CD4-positive, alpha-beta T cell (primary cell): ENCODE measurements around the gene FBN1. TPM values are rescaled to one million over a fixed set of nuclear protein-coding genes. Genes with fewer than 3 reads are reported as not detected.

ENCODE experiments used
- ATAC-seq: fragments of 200-7000 bp; cut with Tn5 transposase; one replicate; pipeline ENCODE4 v1.10.0; 2022; ENCODE audit warnings: mild to moderate bottlenecking; ENCODE audit not compliant: poor library complexity
- CTCF ChIA-PET: fragments of 350-600 bp; sonication (Branson Sonifier 250); formaldehyde crosslinking; loops from one replicate; lab custom pipeline; 2021; ENCODE audit warnings: antibody characterized with exemption, inconsistent platforms; lab: Charles Lee
- POLR2A ChIA-PET: fragments of 350-600 bp; sonication (Branson Sonifier 250); formaldehyde crosslinking; loops from one replicate; lab custom pipeline; 2021; ENCODE audit warnings: antibody characterized with exemption, inconsistent platforms; lab: Charles Lee
- DNase-seq, 14 experiments: peaks; one replicate each; pipeline ENCODE4 v3.0.0-alpha.2; 2013 to 2020; ENCODE audit warnings: mixed read lengths in 2 of 14
- H3K27ac ChIP-seq, 2 donors: one replicate each; pipeline versions ENCODE4 v1.5.1 to v1.7.0; 2013; ENCODE audit warnings: low read length in 2 of 2, low read depth in 1 of 2, mild to moderate bottlenecking in 1 of 2
- H3K27me3 ChIP-seq, 2 experiments: 1 replicate in 1 of 2; 2 replicates in 1 of 2; pipeline versions ENCODE4 v1.6.1 to v1.7.0; 2013; ENCODE audit warnings: low read length in 2 of 2, control low read depth in 1 of 2, mild to moderate bottlenecking in 1 of 2, moderate library complexity in 1 of 2; ENCODE audit not compliant: insufficient read depth in 2 of 2, control insufficient read depth in 1 of 2
- H3K36me3 ChIP-seq: one replicate; pipeline ENCODE4 v1.6.1; 2013; ENCODE audit warnings: low read length, control low read depth; ENCODE audit not compliant: insufficient read depth
- H3K4me1 ChIP-seq: one replicate; pipeline ENCODE4 v1.6.1; 2013; ENCODE audit warnings: low read length, control low read depth; ENCODE audit not compliant: insufficient read depth
- H3K4me3 ChIP-seq: one replicate; pipeline ENCODE4 v1.5.1; 2013; ENCODE audit warnings: mild to moderate bottlenecking, low read length, moderate library complexity
- H3K9me3 ChIP-seq, 2 experiments: 1 replicate in 1 of 2; 2 replicates in 1 of 2; pipeline versions ENCODE4 v1.6.1 to v1.7.0; 2013; ENCODE audit warnings: low read length in 2 of 2, mild to moderate bottlenecking in 2 of 2, control low read depth in 1 of 2, moderate library complexity in 1 of 2; ENCODE audit not compliant: control insufficient read depth in 1 of 2, insufficient read depth in 1 of 2
- H3K27ac Mint-ChIP-seq: one replicate; pipeline ENCODE4 v1.8.0; 2020; ENCODE audit warnings: mixed read lengths
- H3K27me3 Mint-ChIP-seq: one replicate; pipeline ENCODE4 v1.8.0; 2021; ENCODE audit warnings: mixed read lengths
- H3K36me3 Mint-ChIP-seq: one replicate; pipeline ENCODE4 v1.8.0; 2021; ENCODE audit warnings: low read depth, mixed read lengths
- H3K4me1 Mint-ChIP-seq: one replicate; pipeline ENCODE4 v1.8.0; 2021; ENCODE audit warnings: low read depth, mixed read lengths
- H3K4me3 Mint-ChIP-seq: one replicate; pipeline ENCODE4 v1.8.0; 2020; ENCODE audit warnings: mild to moderate bottlenecking, mixed read lengths
- H3K9me3 Mint-ChIP-seq: one replicate; pipeline ENCODE4 v1.8.0; 2020; ENCODE audit warnings: mixed read lengths
- intact Hi-C, 2 experiments: fragments of 100-400 bp; cut with DNase I in 1 of 2; cut with micrococcal nuclease in 1 of 2; formaldehyde crosslinking; loops; one replicate each; pipeline versions ENCODE4 v1.15.1 to v1.9.0; 2023 to 2025; cut with DNase I, micrococcal nuclease
- total RNA-seq, 174 experiments: library from RNA in 2 of 174; stranded (reverse) in 2 of 174; gene quantifications; one replicate each; pipeline ENCODE4 v1.2.3 and lab custom pipeline; 2021 to 2026
- TF ChIP-seq, protein P1 (sequence below): fragments of 200-600 bp; IDR thresholded peaks from one replicate; pipeline ENCODE4 v1.8.0; 2022; ENCODE audit warnings: antibody characterized with exemption, mild to moderate bottlenecking

The FBN1 gene
- total RNA-seq, 2 experiments from 2014 or later = 0.11 to 0.25 TPM

- CTCF ChIA-PET = no interaction called here
- Mint-ChIP-seq H3K4me1 (no peaks in the 10 kb centered on the region), H3K27me3 (peaks cover 9% of the 10 kb centered on the region), H3K36me3 (no peaks in the 10 kb centered on the region), H3K9me3 (no peaks in the 10 kb centered on the region), H3K27ac (no peak overlapping the region), H3K4me3 (no peak overlapping the region)
- no peak overlapping the region for H3K27ac ChIP-seq
- TF ChIP-seq, protein P1, sequence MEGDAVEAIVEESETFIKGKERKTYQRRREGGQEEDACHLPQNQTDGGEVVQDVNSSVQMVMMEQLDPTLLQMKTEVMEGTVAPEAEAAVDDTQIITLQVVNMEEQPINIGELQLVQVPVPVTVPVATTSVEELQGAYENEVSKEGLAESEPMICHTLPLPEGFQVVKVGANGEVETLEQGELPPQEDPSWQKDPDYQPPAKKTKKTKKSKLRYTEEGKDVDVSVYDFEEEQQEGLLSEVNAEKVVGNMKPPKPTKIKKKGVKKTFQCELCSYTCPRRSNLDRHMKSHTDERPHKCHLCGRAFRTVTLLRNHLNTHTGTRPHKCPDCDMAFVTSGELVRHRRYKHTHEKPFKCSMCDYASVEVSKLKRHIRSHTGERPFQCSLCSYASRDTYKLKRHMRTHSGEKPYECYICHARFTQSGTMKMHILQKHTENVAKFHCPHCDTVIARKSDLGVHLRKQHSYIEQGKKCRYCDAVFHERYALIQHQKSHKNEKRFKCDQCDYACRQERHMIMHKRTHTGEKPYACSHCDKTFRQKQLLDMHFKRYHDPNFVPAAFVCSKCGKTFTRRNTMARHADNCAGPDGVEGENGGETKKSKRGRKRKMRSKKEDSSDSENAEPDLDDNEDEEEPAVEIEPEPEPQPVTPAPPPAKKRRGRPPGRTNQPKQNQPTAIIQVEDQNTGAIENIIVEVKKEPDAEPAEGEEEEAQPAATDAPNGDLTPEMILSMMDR = no peak
- no peaks in the 10 kb centered on the region for H3K9me3 ChIP-seq
- no peaks in the 10 kb centered on the region for H3K4me1 ChIP-seq
- ATAC-seq (no peak), DNase-seq (no peak)
- intact Hi-C loops = no loop called here
- no peaks in the 10 kb centered on the region for H3K27me3 ChIP-seq
- no peaks in the 10 kb centered on the region for H3K36me3 ChIP-seq
- POLR2A ChIA-PET = no interaction called here
- H3K4me3 ChIP-seq = no peak overlapping the region
Measured at GRCh38 chr15:48389691-48390143, 255.8 kb downstream of the FBN1 start.

GRCh38 chr15:48388910-48389309 is 256.6 kb downstream of the FBN1 start:
- H3K27me3 Mint-ChIP-seq = peaks cover 9% of the 10 kb centered on the region

DNA sequence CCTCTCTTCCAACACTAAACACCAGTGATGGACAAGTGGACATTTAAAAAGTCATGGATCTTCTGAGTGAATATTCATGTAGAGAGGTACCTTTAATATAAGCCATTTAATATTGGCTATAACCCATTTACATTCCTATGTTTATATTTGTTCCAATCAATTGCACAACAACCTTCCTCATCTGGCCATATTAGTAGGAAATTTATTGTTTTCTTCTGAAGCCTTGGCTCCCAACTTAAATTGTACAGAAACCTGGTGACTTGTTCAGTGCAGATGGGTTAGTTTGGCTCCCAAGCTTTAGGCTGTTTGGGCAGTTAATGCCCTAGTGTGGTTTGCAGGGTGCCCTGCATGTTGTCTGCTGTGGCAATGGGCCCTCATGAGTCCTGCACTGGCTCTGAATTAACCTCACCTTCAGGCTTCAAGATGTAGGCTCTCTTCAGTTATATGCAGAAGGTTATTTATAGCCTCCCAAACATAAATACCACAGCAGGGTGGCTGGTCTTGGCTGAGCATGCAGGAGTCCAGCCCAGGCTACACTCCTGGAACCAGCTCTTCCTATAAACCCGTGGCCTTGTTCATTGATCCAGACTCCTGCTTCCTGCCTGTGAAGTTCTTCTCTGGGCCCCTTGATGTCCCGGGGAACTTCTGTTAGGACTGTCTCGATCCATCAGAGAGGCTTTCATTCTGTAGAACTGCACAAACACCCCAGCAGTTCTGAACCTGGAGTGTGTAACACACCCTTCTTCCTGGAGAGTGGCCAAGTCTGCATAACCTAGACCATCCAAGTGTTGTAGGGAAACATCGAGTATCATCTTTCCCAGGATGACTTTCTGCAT is 257.3 kb downstream of the FBN1 start:
- no peak overlapping the region for H3K27ac Mint-ChIP-seq
- H3K27me3 ChIP-seq = peaks cover 0 to 4% of the 10 kb centered on the region in 2 experiments
- TF ChIP-seq, protein P1 = no peak

More at GRCh38 chr15:48388910-48389309, 256.6 kb downstream of the FBN1 start:
- TF ChIP-seq, protein P1 = no peak
- Mint-ChIP-seq H3K9me3 (no peaks in the 10 kb centered on the region), H3K4me1 (no peaks in the 10 kb centered on the region), H3K36me3 (no peaks in the 10 kb centered on the region), H3K4me3 (no peak overlapping the region), H3K27ac (no peak overlapping the region)
- Histone ChIP-seq H3K9me3 (no peaks in the 10 kb centered on the region), H3K4me1 (no peaks in the 10 kb centered on the region), H3K4me3 (no peak overlapping the region), H3K27ac (no peak overlapping the region), H3K27me3 (no peaks in the 10 kb centered on the region), H3K36me3 (no peaks in the 10 kb centered on the region)
- ChIA-PET CTCF (no interaction called here), POLR2A (no interaction called here)
- no peak for DNase-seq
- ATAC-seq = no peak
- intact Hi-C loops = no loop called here

More for the DNA sequence above, 257.3 kb downstream of the FBN1 start:
- no peak for ATAC-seq
- H3K27me3 Mint-ChIP-seq = peaks cover 9% of the 10 kb centered on the region
- no peak overlapping the region for H3K27ac ChIP-seq
- H3K4me1 ChIP-seq = no peaks in the 10 kb centered on the region
- H3K36me3 Mint-ChIP-seq = no peaks in the 10 kb centered on the region
- no peaks in the 10 kb centered on the region for H3K4me1 Mint-ChIP-seq
- no peak overlapping the region for H3K4me3 Mint-ChIP-seq
- POLR2A ChIA-PET = no interaction called here
- intact Hi-C loops = no loop called here
- H3K9me3 Mint-ChIP-seq = no peaks in the 10 kb centered on the region
- H3K9me3 ChIP-seq = no peaks in the 10 kb centered on the region
- no peaks in the 10 kb centered on the region for H3K36me3 ChIP-seq
- no peak overlapping the region for H3K4me3 ChIP-seq
- CTCF ChIA-PET = no interaction called here
- DNase-seq = no peak
